Activated CD8-positive, alpha-beta T cell treated with anti-CD3 and anti-CD28 coated beads for 36 hours (primary cell): Measurements from ENCODE around the gene CLEC2D. TPM values are rescaled to one million over a fixed set of nuclear protein-coding genes. Genes with fewer than 3 reads are reported as not detected.
"Not testable (repeated sequence)": the region's sequence is repeated elsewhere in the genome, so short reads cannot be mapped to it uniquely, and the experiment has no call there.

Experiments
- ATAC-seq: fragments of 200-7000 bp; cut with Tn5 transposase; one replicate; pipeline ENCODE4 v1.10.0; 2021; ENCODE audit warnings: mild to moderate bottlenecking, moderate library complexity
- CTCF ChIA-PET: fragments of 350-600 bp; sonication (Branson Sonifier 250); formaldehyde crosslinking; loops from one replicate; lab custom pipeline; 2021; ENCODE audit warnings: antibody characterized with exemption; lab: Charles Lee
- POLR2A ChIA-PET: fragments of 350-600 bp; sonication (Branson Sonifier 250); formaldehyde crosslinking; loops from one replicate; lab custom pipeline; 2021; ENCODE audit warnings: antibody characterized with exemption; lab: Charles Lee
- DNase-seq: peaks from one replicate; pipeline ENCODE4 v3.0.0-alpha.2; 2020
- H3K27ac Mint-ChIP-seq: one replicate; pipeline ENCODE4 v1.8.0; 2021; ENCODE audit warnings: mild to moderate bottlenecking, mixed read lengths
- H3K27me3 Mint-ChIP-seq: one replicate; pipeline ENCODE4 v1.8.0; 2021; ENCODE audit warnings: mixed read lengths
- H3K36me3 Mint-ChIP-seq: one replicate; pipeline ENCODE4 v1.8.0; 2021; ENCODE audit warnings: low read depth, mixed read lengths
- H3K4me1 Mint-ChIP-seq: one replicate; pipeline ENCODE4 v1.8.0; 2021; ENCODE audit warnings: low read depth, mixed read lengths
- H3K4me3 Mint-ChIP-seq: one replicate; pipeline ENCODE4 v1.8.0; 2021; ENCODE audit warnings: mild to moderate bottlenecking, moderate library complexity, mixed read lengths
- H3K9me3 Mint-ChIP-seq: one replicate; pipeline ENCODE4 v1.8.0; 2021; ENCODE audit warnings: mixed read lengths
- intact Hi-C: fragments of 100-400 bp; cut with micrococcal nuclease; formaldehyde crosslinking; loops from one replicate; pipeline ENCODE4 v1.10.0; 2022
- total RNA-seq, 2 experiments: library from RNA; stranded (reverse); gene quantifications; one replicate each; pipeline ENCODE4 v1.2.3, GENCODE V29; 2021
- TF ChIP-seq, protein P1 (sequence below): fragments of 200-600 bp; IDR thresholded peaks from one replicate; pipeline ENCODE4 v1.8.0; 2022; ENCODE audit warnings: antibody characterized with exemption, mild to moderate bottlenecking

Gene CLEC2D
- total RNA-seq, 2 experiments from 2014 or later, result 240 to 259 TPM

DNA sequence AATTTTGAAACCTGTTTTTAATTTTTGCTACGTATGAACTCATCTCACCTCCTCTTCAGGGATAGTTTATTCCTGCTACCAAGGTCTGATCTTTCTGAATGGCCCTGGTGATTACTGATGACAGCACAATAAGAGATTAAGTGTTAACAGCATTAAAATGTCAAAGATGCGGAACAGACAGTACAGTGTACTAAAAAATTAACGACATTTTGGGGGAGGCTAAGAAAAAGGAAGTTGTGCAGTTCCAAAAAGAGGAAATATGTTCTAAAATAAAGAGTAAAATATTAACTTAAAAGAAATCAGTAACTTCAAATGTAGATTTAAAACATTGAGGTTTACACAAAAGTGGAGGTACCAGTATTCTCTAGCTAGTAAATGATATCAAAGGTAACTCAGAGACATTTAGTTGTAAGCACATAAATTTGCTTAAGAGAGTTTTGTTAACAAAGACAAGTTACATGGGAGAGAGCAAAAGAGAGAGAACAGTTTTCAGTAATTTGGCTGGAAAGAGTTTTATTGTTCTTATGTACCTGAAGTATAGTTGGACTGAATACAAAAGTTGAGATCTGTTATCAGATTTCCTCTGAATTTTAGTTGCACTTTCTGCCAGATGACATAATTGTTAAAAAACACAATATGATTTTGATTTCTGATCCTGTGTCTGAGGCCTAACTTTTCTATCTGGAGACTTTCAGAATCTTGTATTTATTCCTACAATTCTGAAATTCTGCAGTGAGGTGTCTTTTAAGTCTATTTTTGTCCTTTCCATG, 67.6 kb downstream of the CLEC2D start:
- CTCF ChIA-PET, result interaction anchor here (1.0 to 6.5 kb wide), 2 partner anchors 16 to 29 kb away, joined by 5 to 83 read pairs; no protein-coding TSS in a partner anchor
- H3K4me1 Mint-ChIP-seq, result peaks cover 68% of the 10 kb centered on the region
- no peak for DNase-seq
- POLR2A ChIA-PET, result interaction anchor here (0.8 to 1.5 kb wide), 5 partner anchors 22 to 87 kb away, joined by 3 to 4 read pairs (median 4); partner anchors contain the start of gene CLEC2D
- no peaks in the 10 kb centered on the region for H3K27me3 Mint-ChIP-seq
- peak overlapping the region; percentile 86 for H3K27ac Mint-ChIP-seq
- peaks cover 15% of the 10 kb centered on the region for H3K9me3 Mint-ChIP-seq
- TF ChIP-seq, protein P1, sequence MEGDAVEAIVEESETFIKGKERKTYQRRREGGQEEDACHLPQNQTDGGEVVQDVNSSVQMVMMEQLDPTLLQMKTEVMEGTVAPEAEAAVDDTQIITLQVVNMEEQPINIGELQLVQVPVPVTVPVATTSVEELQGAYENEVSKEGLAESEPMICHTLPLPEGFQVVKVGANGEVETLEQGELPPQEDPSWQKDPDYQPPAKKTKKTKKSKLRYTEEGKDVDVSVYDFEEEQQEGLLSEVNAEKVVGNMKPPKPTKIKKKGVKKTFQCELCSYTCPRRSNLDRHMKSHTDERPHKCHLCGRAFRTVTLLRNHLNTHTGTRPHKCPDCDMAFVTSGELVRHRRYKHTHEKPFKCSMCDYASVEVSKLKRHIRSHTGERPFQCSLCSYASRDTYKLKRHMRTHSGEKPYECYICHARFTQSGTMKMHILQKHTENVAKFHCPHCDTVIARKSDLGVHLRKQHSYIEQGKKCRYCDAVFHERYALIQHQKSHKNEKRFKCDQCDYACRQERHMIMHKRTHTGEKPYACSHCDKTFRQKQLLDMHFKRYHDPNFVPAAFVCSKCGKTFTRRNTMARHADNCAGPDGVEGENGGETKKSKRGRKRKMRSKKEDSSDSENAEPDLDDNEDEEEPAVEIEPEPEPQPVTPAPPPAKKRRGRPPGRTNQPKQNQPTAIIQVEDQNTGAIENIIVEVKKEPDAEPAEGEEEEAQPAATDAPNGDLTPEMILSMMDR, result no peak
- no peak for ATAC-seq
- intact Hi-C loops, result no loop called here
- peaks cover 20% of the 10 kb centered on the region for H3K36me3 Mint-ChIP-seq
- H3K4me3 Mint-ChIP-seq, result peak overlapping the region; percentile 48

DNA sequence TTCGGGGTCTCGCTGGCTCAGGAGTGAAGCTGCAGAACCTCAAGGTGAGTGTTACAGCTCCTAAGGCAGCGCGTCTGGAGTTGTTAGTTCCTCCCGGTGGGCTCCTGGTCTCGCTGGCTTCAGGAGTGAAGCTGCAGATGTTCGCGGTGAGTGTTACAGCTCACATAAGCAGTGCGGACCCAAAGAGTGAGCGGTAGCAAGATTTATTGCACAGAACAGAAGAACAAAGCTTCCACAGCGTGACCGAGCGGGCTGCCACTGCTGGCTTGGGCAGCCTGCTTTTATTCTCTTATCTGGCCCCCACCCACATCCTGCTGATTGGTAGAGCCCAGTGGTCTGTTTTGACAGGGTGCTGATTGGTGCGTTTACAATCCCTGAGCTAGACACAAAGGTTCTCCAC, 69.4 kb downstream of the CLEC2D start:
- H3K36me3 Mint-ChIP-seq, result peaks cover 16% of the 10 kb centered on the region
- peaks cover 15% of the 10 kb centered on the region for H3K9me3 Mint-ChIP-seq
- CTCF ChIA-PET, result interaction anchor here (1.0 to 6.5 kb wide), 2 partner anchors 14 to 91 kb away, joined by 3 to 83 read pairs; no protein-coding TSS in a partner anchor
- peak overlapping the region; percentile 43 for H3K4me3 Mint-ChIP-seq
- POLR2A ChIA-PET, result interaction anchor here (0.6 to 5.5 kb wide), 4 partner anchors 53 to 193 kb away, joined by 3 to 42 read pairs (median 10); partner anchors contain the start of gene CLEC2A
- peaks cover 70% of the 10 kb centered on the region for H3K4me1 Mint-ChIP-seq
- peak overlapping the region; percentile 76 for H3K27ac Mint-ChIP-seq
- intact Hi-C loops, H3K27me3 Mint-ChIP-seq, DNase-seq, ATAC-seq: not testable (repeated sequence)

DNA sequence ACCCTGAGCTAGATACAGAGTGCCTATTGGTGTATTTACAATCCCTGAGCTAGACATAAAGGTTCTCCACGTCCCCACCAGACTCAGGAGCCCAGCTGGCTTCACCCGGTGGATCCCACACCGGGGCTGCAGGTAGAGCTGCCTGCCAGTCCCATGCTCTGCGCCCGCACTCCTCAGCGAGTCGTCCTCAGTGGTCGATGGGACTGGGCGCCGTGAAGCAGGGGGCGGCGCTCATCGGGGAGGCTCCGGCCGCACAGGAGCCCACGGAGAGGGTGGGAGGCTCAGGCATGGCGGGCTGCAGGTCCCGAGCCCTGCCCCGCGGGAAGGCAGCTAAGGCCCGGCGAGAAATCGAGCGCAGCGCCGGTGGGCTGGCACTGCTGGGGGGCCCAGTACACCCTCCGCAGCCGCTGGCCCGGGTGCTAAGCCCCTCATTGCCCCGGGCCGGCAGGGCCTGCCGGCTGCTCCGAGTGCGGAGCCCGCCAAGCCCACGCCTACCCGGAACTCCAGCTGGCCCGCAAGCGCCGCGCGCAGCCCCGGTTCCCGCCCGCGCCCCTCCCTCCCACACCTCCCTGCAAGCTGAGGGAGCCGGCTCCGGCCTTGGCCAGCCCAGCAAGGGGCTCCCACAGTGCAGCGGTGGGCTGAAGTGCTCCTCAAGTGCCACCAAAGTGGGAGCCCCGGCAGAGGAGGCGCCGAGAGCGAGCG, 70.0 kb downstream of the CLEC2D start:
- CTCF ChIA-PET, result interaction anchor here (1.0 to 6.5 kb wide), 2 partner anchors 13 to 92 kb away, joined by 3 to 83 read pairs; no protein-coding TSS in a partner anchor
- H3K36me3 Mint-ChIP-seq, result peaks cover 16% of the 10 kb centered on the region
- ATAC-seq, H3K27me3 Mint-ChIP-seq, DNase-seq, H3K27ac Mint-ChIP-seq: not testable (repeated sequence)
- H3K9me3 Mint-ChIP-seq, result peaks cover 14% of the 10 kb centered on the region
- POLR2A ChIA-PET, result interaction anchor here (0.6 to 5.5 kb wide), 5 partner anchors 21 to 193 kb away, joined by 5 to 56 read pairs (median 16); partner anchors contain the start of genes CD69 and CLEC2A
- peaks cover 71% of the 10 kb centered on the region for H3K4me1 Mint-ChIP-seq
- intact Hi-C loops, result loop anchor here (5.0 to 10.0 kb wide), 3 partner anchors 67 to 395 kb away; partner anchors contain the start of gene CLEC7A
- H3K4me3 Mint-ChIP-seq, result peak overlapping the region; percentile 51

DNA sequence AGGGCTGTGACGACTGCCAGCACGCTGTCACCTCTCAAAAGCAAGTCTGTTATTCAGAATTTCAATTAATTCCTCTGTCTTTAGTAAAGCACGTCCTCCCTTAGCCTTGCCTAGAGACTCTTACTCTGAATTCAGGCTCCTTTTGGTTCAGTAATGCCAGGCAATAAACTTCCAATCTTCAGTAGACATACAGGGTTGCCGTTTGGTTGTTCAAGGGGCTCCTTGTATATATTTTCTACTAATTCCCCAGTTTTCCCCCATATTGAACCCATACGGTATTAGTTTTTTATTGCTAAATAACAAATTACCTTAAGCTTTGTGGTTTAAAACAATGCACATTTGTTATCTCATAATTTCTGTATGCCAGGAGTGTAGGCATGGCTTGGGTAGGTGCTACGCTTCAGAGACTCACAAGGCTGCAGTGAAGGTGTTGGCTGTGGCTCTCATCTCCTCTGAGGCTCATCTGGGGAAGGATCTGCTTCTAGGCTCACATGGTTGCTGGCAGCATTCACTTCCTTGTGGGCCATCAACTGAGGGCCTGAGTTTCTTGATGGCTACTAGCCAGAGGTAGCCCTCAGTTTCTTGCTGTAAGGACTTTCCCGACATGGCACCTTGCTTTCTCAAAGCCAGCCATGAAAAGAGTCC, 70.7 kb downstream of the CLEC2D start:
- Mint-ChIP-seq H3K9me3 (peaks cover 13% of the 10 kb centered on the region), H3K27me3 (no peaks in the 10 kb centered on the region), H3K4me1 (peaks cover 77% of the 10 kb centered on the region), H3K27ac (peak overlapping the region; percentile 81), H3K36me3 (peaks cover 16% of the 10 kb centered on the region), H3K4me3 (peak overlapping the region; percentile 51)
- ChIA-PET POLR2A (interaction anchor here (1.0 to 5.5 kb wide), 8 partner anchors 20 to 91 kb away, joined by 3 to 56 read pairs (median 6); partner anchors contain the start of gene CD69), CTCF (interaction anchor here (6.5 to 23.1 kb wide), 2 partner anchors 13 to 59 kb away, joined by 83 to 791 read pairs; no protein-coding TSS in a partner anchor)
- intact Hi-C loops, result loop anchor here (5.0 to 10.0 kb wide), 3 partner anchors 68 to 395 kb away; partner anchors contain the start of gene CLEC7A
- TF ChIP-seq, protein P1, result no peak
- DNase-seq, result peak; percentile 23
- ATAC-seq, result no peak

DNA sequence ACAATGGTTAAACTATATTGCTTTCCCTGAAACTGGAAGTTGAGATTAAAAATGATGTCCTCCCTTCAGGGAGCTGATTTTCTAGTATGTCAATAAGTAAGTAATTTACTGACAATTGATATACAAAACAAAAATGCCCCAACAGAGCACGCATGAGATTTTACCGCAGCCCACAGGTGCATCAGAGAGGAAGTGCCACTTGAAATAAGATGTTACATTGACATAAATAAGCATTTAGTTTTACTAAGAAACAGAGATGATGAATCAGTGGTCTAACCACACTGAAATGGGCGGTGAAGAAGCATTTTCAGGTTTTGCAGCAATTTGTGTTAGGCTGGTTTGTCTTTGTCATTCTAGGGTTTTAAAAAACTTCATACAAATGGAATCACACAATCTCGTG, 72.2 kb downstream of the CLEC2D start:
- Mint-ChIP-seq H3K4me1 (peaks cover 71% of the 10 kb centered on the region), H3K4me3 (peak overlapping the region; percentile 74), H3K27ac (peak overlapping the region; percentile 90), H3K36me3 (peaks cover 16% of the 10 kb centered on the region), H3K9me3 (peaks cover 11% of the 10 kb centered on the region), H3K27me3 (no peaks in the 10 kb centered on the region)
- TF ChIP-seq, protein P1, result no peak
- POLR2A ChIA-PET, result interaction anchor here (1.1 to 5.5 kb wide), 18 partner anchors 10 to 122 kb away, joined by 3 to 56 read pairs (median 7); partner anchors contain the start of genes CD69 and CLEC2D
- CTCF ChIA-PET, result interaction anchor here (0.7 to 23.1 kb wide), 25 partner anchors 9 to 410 kb away, joined by 3 to 791 read pairs (median 6); partner anchors contain the start of genes CLEC2D and CLECL1
- intact Hi-C loops, result loop anchor here (5.0 to 10.0 kb wide), 3 partner anchors 69 to 393 kb away; partner anchors contain the start of gene CLEC7A
- peak; percentile 69 for ATAC-seq
- DNase-seq, result peak; percentile 95
